A549 (cell line): ENCODE data around the gene EEF2KMT.

Experiments
- POLR2AphosphoS2 ChIP-seq: conservative IDR thresholded peaks from 2 replicates; pipeline ENCODE4 v1.6.1; 2012; ENCODE audit warnings: low read length, improper control_type of control experiment, inconsistent platforms
- TF ChIP-seq, protein P1 (sequence below): fragments of >200 bp; sonication (Bioruptor Twin); formaldehyde crosslinking; IDR thresholded peaks from 3 replicates; pipeline ENCODE4 v1.5.1; 2016

DNA sequence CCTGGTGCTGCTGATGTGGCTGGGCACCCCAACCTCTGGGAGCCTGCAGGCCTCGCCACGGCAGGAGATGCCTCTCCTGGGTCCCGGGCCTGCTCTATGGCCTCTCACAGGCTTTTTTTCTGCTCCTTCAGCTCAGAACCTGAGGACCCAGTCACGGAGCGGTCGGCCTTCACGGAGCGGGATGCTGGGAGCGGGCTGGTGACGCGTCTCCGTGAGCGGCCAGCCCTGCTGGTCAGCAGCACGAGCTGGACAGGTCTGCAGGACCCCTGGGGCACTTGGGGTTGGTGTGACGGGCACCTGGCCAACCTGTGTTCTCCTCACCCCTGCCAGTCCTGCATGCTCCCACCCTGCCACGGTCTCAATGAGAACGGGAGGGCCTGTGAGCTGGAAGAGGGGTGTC lies 19.0 kb downstream of the EEF2KMT start:
- TF ChIP-seq, protein P1, sequence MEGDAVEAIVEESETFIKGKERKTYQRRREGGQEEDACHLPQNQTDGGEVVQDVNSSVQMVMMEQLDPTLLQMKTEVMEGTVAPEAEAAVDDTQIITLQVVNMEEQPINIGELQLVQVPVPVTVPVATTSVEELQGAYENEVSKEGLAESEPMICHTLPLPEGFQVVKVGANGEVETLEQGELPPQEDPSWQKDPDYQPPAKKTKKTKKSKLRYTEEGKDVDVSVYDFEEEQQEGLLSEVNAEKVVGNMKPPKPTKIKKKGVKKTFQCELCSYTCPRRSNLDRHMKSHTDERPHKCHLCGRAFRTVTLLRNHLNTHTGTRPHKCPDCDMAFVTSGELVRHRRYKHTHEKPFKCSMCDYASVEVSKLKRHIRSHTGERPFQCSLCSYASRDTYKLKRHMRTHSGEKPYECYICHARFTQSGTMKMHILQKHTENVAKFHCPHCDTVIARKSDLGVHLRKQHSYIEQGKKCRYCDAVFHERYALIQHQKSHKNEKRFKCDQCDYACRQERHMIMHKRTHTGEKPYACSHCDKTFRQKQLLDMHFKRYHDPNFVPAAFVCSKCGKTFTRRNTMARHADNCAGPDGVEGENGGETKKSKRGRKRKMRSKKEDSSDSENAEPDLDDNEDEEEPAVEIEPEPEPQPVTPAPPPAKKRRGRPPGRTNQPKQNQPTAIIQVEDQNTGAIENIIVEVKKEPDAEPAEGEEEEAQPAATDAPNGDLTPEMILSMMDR = no peak
- TF ChIP-seq POLR2AphosphoS2 = no peak
